ENCODE data around the gene WNT11.

WNT11 gene

DNA sequence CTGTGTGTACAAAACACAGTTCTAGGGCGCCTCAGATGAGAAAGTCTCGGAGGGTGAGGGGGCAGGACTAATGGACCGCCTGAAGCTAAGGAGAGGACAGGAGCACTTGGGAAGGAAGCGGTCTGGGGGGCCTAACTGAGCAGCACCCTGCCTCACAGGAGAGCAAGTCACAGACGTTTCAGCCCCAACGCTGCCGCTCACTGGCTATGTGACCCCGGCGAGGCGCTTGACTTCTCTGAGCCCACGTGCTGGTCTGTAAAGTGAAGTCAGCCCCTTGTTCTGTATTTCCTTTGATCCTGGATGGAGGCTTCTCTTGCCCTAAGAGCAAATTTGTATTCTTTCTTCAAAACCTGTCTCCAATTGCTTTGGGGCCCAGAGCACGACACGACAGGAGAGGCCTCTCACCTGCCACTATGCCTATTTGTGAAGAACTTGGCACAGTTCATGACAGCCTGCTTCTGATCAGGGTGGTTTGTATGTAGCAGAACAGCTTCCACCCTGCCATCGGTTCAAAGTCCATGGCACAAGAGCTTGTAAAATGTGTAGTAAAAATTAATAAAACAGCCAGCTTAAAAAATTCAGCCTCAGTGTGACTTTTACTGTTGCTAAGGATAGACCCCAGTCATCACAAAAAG, 59.1 kb downstream of the WNT11 start:
- H3K4me3 ChIP-seq (replicated peaks in 1 of 2; ENCODE audit: low read depth in 2 of 2, low read length in 2 of 2): no peak overlapping the region
- TF ChIP-seq CTCF (IDR thresholded peaks at IDR 0.05; ENCODE audit: low read depth, low read length): no peak
- no peak for DNase-seq (ENCODE audit: low read depth in 2 of 2)

GRCh38 chr11:76143274-76143673, 63.0 kb downstream of the WNT11 start:
- no peak overlapping the region for H3K4me3 ChIP-seq (replicated peaks in 1 of 2; ENCODE audit: low read depth in 2 of 2, low read length in 2 of 2)
- TF ChIP-seq CTCF (IDR thresholded peaks at IDR 0.05; ENCODE audit: low read depth, low read length): no peak
- DNase-seq (ENCODE audit: low read depth in 2 of 2): no peak

GRCh38 chr11:76141901-76142588, 64.3 kb downstream of the WNT11 start:
- no peak overlapping the region for H3K4me3 ChIP-seq (replicated peaks in 1 of 2; ENCODE audit: low read depth in 2 of 2, low read length in 2 of 2)
- no peak for TF ChIP-seq CTCF (IDR thresholded peaks at IDR 0.05; ENCODE audit: low read depth, low read length)
- no peak for DNase-seq (ENCODE audit: low read depth in 2 of 2)

DNA sequence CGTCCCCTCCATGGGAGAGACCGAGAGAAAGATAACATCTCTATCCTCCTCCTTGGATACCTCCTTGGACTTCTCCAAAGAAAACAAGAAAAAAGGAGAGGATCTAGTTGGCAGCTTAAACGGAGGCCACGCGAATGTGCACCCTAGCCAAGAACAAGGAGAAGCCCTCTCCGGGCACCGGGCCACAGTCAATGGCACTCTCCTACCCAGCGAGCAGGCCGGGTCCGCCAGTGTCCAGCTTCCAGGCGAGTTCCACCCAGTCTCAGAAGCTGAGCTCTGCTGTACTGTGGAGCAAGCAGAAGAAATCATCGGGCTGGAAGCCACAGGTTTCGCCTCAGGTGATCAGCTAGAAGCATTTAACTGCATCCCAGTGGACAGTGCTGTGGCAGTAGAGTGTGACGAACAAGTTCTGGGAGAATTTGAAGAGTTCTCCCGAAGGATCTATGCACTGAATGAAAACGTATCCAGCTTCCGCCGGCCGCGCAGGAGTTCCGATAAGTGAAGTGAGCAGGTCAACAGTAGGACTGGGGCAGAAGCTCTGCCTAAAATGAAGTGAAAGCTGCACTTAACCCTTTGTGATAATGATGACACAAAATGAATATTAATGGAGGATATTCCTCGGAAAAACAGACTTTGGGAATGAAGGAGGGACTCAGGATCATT, 65.3 kb downstream of the WNT11 start:
- no peak overlapping the region for H3K4me3 ChIP-seq (replicated peaks in 1 of 2; ENCODE audit: low read depth in 2 of 2, low read length in 2 of 2)
- no peak for DNase-seq (ENCODE audit: low read depth in 2 of 2)
- TF ChIP-seq CTCF (IDR thresholded peaks at IDR 0.05; ENCODE audit: low read depth, low read length): no peak

- TF ChIP-seq CTCF (IDR thresholded peaks at IDR 0.05; ENCODE audit: low read depth, low read length): no peak
- no peak overlapping the region for H3K4me3 ChIP-seq (replicated peaks in 1 of 2; ENCODE audit: low read depth in 2 of 2, low read length in 2 of 2)
- no peak for DNase-seq (ENCODE audit: low read depth in 2 of 2)
These were observed 67.0 kb downstream of the WNT11 start for GRCh38 chr11:76139314-76139713.
